Lung (tissue), 12 donors: ENCODE results near the gene C10orf62. TPM values are rescaled to one million over a fixed set of nuclear protein-coding genes. Genes with fewer than 3 reads are reported as not detected.
"Not testable (repeated sequence)": the region's sequence is repeated elsewhere in the genome, so short reads cannot be mapped to it uniquely, and the experiment has no call there.

Experiments used
- ATAC-seq: fragments of 200-7000 bp; cut with Tn5 transposase; one replicate; pipeline ENCODE4 v1.9.1; 2020; ENCODE audit warnings: moderate number of reproducible peaks; ENCODE audit not compliant: insufficient read depth, low FRiP score
- DNase-seq, 3 donors: peaks; one replicate each; pipeline ENCODE4 v3.0.0-alpha.2; 2013 to 2017
- H3K27ac ChIP-seq, 2 donors: one replicate each; pipeline ENCODE4 v1.5.1; 2013; ENCODE audit warnings: mild to moderate bottlenecking in 2 of 2, moderate library complexity in 2 of 2, control low read depth in 1 of 2, inconsistent platforms in 1 of 2, low read depth in 1 of 2, low read length in 1 of 2
- H3K27me3 ChIP-seq, 3 donors: one replicate each; pipeline ENCODE4 v1.5.1; 2013; ENCODE audit warnings: low read length in 2 of 3; ENCODE audit not compliant: control insufficient read depth in 3 of 3, insufficient read depth in 3 of 3
- H3K36me3 ChIP-seq, 4 donors: one replicate each; pipeline ENCODE4 v1.5.1; 2013; ENCODE audit warnings: low read length in 4 of 4, mild to moderate bottlenecking in 1 of 4, moderate library complexity in 1 of 4; ENCODE audit not compliant: control insufficient read depth in 4 of 4, insufficient read depth in 4 of 4
- H3K4me1 ChIP-seq, 5 donors: one replicate each; pipeline ENCODE4 v1.5.1; 2013; ENCODE audit warnings: low read length in 5 of 5, mild to moderate bottlenecking in 2 of 5, moderate library complexity in 1 of 5; ENCODE audit not compliant: control insufficient read depth in 5 of 5, insufficient read depth in 5 of 5
- H3K4me3 ChIP-seq: one replicate; pipeline ENCODE4 v1.5.1; 2013; ENCODE audit warnings: mild to moderate bottlenecking, control low read depth, moderate library complexity
- H3K9ac ChIP-seq, 2 donors: one replicate each; pipeline ENCODE4 v1.5.1; 2013; ENCODE audit warnings: low read length in 2 of 2, control low read depth in 1 of 2; ENCODE audit not compliant: insufficient read depth in 1 of 2
- H3K9me3 ChIP-seq, 4 donors: one replicate each; pipeline ENCODE4 v1.5.1; 2013; ENCODE audit warnings: low read length in 3 of 4, mild to moderate bottlenecking in 1 of 4, moderate library complexity in 1 of 4; ENCODE audit not compliant: control insufficient read depth in 4 of 4, insufficient read depth in 3 of 4
- WGBS, 2 donors: extraction: QIAGEN DNeasy Blood & Tissue Kit; methylation state at CpG; one replicate each; pipeline ENCODE4 v1.1.7; 2013; 5-methylcytosine and 5-hydroxymethylcytosine counted together
- polyA plus RNA-seq, 2 donors: library from polyadenylated mRNA; stranded (reverse); fragments of 200-250 nt; gene quantifications; one replicate each; pipeline ENCODE4 v1.2.1, GENCODE V29; 2013
- total RNA-seq, 2 donors: library from RNA; depleted of rRNA in 1 of 2; stranded (reverse); fragments of >200 nt in 1 of 2; gene quantifications; one replicate each; pipeline ENCODE4 v1.2.1, GENCODE V29; 2014 to 2021
- TF ChIP-seq, protein P1 (sequence below): IDR thresholded peaks from 2 replicates; pipeline ENCODE4 v1.5.1; 2012; ENCODE audit warnings: mild to moderate bottlenecking; ENCODE audit errors: control extremely low read depth, extremely low read depth
- donor health status: control.
- donor health status: control.
- donor health status: Bipolar disorder and iron deficiency.
- donor health status: healthy.
- donor health status: DM: yes; HTN: yes; CAD: no.

Gene C10orf62
- total and polyA plus RNA-seq, 4 donors: 0.21 TPM; not detected in 3

DNA sequence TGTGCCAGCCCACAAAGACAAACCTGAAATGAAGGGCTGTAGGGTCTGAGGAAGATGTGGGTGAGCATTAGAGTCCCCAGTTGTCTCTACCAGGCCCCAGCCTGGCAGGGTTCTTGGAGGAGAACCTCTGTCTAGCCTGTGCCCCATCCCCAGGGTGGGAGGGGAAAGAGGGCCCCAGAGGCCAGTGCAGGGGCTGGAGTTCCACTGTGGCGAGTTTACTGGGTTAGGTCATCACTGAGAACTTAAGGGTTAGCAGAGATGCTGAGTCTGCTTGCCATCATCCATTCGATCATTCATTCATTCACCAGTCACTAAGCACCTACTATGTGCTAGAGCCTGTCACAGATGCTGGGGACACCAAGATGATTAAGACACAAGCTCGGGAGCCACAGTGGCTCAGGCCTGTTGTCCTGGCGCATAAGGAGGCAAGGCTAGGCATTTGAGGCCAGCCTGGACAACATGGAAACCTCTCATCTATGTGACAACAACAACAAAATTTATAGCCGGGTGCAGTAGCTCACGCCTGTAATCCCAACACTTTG lies 14.3 kb upstream of the C10orf62 start:
- Histone ChIP-seq H3K27me3 (no peaks in the 10 kb centered on the region), H3K9ac (no peak overlapping the region), H3K4me1 (peaks cover 0 to 14% (median 0%) of the 10 kb centered on the region in 5 donors), H3K9me3 (peaks cover 0 to 2% (median 0%) of the 10 kb centered on the region in 4 donors), H3K36me3 (peaks cover 0 to 7% (median 0%) of the 10 kb centered on the region in 4 donors), H3K4me3 (no peak overlapping the region), H3K27ac (peak overlapping the region; percentile 51 to 88)
- TF ChIP-seq, protein P1, sequence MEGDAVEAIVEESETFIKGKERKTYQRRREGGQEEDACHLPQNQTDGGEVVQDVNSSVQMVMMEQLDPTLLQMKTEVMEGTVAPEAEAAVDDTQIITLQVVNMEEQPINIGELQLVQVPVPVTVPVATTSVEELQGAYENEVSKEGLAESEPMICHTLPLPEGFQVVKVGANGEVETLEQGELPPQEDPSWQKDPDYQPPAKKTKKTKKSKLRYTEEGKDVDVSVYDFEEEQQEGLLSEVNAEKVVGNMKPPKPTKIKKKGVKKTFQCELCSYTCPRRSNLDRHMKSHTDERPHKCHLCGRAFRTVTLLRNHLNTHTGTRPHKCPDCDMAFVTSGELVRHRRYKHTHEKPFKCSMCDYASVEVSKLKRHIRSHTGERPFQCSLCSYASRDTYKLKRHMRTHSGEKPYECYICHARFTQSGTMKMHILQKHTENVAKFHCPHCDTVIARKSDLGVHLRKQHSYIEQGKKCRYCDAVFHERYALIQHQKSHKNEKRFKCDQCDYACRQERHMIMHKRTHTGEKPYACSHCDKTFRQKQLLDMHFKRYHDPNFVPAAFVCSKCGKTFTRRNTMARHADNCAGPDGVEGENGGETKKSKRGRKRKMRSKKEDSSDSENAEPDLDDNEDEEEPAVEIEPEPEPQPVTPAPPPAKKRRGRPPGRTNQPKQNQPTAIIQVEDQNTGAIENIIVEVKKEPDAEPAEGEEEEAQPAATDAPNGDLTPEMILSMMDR: no peak
- WGBS, 2 donors: 90 to 93% methylated on average over 6 of the region's 6 CpGs
- DNase-seq (no peak), ATAC-seq (no peak)

GRCh38 chr10:97576487-97576886 lies 13.0 kb upstream of the C10orf62 start:
- not testable (repeated sequence) for H3K9ac ChIP-seq, H3K4me3 ChIP-seq, DNase-seq, ATAC-seq, H3K9me3 ChIP-seq, H3K27me3 ChIP-seq, H3K36me3 ChIP-seq
- WGBS, 2 donors: 59 to 71% methylated on average over 5 of the region's 5 CpGs
- Histone ChIP-seq H3K27ac (peak overlapping the region in 1 of 2 donors; percentile 88), H3K4me1 (peaks cover 0 to 14% (median 0%) of the 10 kb centered on the region in 5 donors)

- no peaks in the 10 kb centered on the region for H3K36me3 ChIP-seq
- DNase-seq (no peak), ATAC-seq (no peak)
- peak overlapping the region in 1 of 2 donors; percentile 22 for H3K27ac ChIP-seq
- H3K4me1 ChIP-seq: peaks cover 0 to 9% (median 0%) of the 10 kb centered on the region in 5 donors
- no peak overlapping the region for H3K9ac ChIP-seq
- no peaks in the 10 kb centered on the region for H3K9me3 ChIP-seq
- no peak overlapping the region for H3K4me3 ChIP-seq
- TF ChIP-seq, protein P1: no peak
- WGBS, 2 donors: 80 to 84% methylated on average over 9 of the region's 9 CpGs
- no peaks in the 10 kb centered on the region for H3K27me3 ChIP-seq
These were observed 11.8 kb upstream of the C10orf62 start for GRCh38 chr10:97577701-97578100.

DNA sequence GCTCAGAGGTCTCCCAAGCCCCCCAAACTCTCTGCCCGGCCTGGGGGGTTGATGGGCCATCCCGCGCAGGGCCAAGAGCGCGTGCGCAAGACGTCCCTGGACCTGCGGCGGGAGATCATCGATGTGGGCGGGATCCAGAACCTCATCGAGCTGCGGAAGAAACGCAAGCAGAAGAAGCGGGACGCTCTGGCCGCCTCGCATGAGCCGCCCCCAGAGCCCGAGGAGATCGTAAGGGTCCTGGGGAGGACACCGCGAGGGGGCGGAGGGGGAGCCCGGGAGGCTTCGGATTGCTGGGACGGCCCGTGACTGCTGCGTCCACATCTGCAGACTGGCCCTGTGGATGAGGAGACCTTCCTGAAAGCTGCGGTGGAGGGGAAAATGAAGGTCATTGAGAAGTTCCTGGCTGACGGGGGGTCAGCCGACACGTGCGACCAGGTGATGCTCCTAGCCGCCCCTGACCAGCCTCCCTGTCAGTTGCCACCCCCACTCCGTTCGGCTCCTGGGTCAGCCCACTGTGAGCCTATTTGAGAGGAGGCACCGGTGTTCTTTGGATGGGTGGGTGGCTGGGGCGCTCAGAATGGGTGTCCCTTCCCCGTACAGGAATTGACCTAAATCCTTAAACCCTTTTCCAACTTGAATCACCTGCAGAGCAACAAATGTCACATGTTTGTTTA lies 11.2 kb upstream of the C10orf62 start:
- Histone ChIP-seq H3K9me3 (no peaks in the 10 kb centered on the region), H3K27me3 (no peaks in the 10 kb centered on the region), H3K9ac (no peak overlapping the region), H3K4me3 (no peak overlapping the region), H3K4me1 (peaks cover 0 to 9% (median 0%) of the 10 kb centered on the region in 5 donors), H3K27ac (no peak overlapping the region), H3K36me3 (no peaks in the 10 kb centered on the region)
- DNase-seq (no peak), ATAC-seq (no peak)
- WGBS, 2 donors: 70 to 86% methylated on average over 40 of the region's 40 CpGs
- TF ChIP-seq, protein P1: no peak
